ELF-1 (cell line): Measurements from ENCODE around the gene BLOC1S3.

Experiments
- DNase-seq: peaks from one replicate; pipeline ENCODE4 v3.0.0-alpha.2; 2016; ENCODE audit warnings: low read depth, low spot score

BLOC1S3 gene

GRCh38 chr19:45182758-45183157, 4.2 kb downstream of the BLOC1S3 start:
- DNase-seq = no peak

GRCh38 chr19:45184115-45184514, 5.5 kb downstream of the BLOC1S3 start:
- DNase-seq = no peak

GRCh38 chr19:45186509-45187334, 8.1 kb downstream of the BLOC1S3 start:
- DNase-seq = no peak

- DNase-seq = peak; percentile 43
Measured at GRCh38 chr19:45187421-45188100, 9.0 kb downstream of the BLOC1S3 start.

GRCh38 chr19:45189971-45190370, 11.4 kb downstream of the BLOC1S3 start:
- no peak for DNase-seq

- no peak for DNase-seq
Measured at GRCh38 chr19:45191375-45191774, 12.8 kb downstream of the BLOC1S3 start.

DNA sequence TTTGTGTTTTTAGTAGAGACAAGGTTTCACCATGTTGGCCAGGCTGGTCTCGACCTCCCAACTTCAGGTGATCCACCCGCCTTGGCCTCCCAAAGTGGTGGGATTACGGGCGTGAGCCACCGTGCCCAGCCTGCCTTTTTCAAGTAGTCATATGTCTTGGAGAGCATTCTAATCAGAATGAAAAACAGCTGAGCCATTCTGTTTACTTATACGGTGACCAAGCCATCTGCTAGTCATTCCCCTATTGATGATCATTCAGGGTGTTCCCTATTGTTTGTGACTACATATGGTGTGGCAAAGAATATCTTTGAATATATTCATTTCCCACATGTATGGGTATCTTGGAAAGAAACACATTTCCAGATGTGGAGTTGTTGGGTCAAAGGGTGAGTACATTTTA, 17.2 kb downstream of the BLOC1S3 start:
- DNase-seq = no peak

DNA sequence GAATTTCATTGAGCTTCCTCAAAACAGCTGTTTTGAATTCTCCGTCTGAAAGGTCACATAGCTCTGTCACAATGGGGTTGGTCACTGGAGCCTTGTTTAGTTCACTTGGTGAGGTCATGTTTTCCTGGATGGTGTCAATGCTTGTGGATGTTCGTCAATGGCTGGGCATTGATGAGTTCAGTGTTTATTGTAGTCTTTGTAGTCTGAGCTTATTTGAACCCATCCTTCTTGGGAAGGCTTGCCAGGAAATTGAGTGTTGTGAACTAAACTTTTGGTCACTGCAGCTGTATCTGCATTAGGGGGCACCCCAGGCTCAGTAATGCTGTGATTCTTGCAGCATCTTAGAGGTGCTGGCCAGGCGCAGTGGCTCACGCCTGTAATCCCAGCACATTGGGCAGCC, 22.0 kb downstream of the BLOC1S3 start:
- peak; percentile 57 for DNase-seq

GRCh38 chr19:45202637-45203036, 24.1 kb downstream of the BLOC1S3 start:
- DNase-seq = no peak

- no peak for DNase-seq
Measured at GRCh38 chr19:45205810-45206209, 27.2 kb downstream of the BLOC1S3 start.

- no peak for DNase-seq
Measured at GRCh38 chr19:45206328-45206727, 27.7 kb downstream of the BLOC1S3 start.

GRCh38 chr19:45211751-45212381, 33.3 kb downstream of the BLOC1S3 start:
- DNase-seq = no peak

- DNase-seq = no peak
Measured at GRCh38 chr19:45213031-45213430, 34.4 kb downstream of the BLOC1S3 start.

- no peak for DNase-seq
Measured at GRCh38 chr19:45215391-45216191, 37.0 kb downstream of the BLOC1S3 start.

DNA sequence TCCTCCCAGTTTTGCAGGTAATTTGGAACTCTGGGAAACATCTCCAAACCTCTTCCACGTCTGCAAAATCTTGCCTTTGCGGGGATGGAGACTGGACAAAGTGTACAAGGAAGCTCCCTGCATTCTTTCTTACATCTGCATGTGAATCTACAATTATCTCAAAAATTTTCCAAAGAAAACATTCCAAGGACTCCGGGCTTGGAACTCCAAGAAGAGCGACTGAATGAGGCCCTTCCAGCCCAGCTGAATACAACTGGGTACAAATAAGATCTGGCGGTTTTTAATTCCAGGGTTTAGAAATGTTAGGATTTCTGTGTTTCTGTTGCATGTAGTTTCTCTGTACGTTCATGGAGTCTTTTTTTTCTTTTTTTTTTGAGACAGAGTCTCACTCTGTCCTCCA, 38.1 kb downstream of the BLOC1S3 start:
- DNase-seq = no peak

- no peak for DNase-seq
Measured at GRCh38 chr19:45217193-45217956, 38.8 kb downstream of the BLOC1S3 start.

GRCh38 chr19:45217957-45218334, 39.4 kb downstream of the BLOC1S3 start:
- no peak for DNase-seq

- no peak for DNase-seq
Measured at GRCh38 chr19:45218426-45218825, 39.8 kb downstream of the BLOC1S3 start.

- no peak for DNase-seq
Measured at GRCh38 chr19:45218911-45219743, 40.5 kb downstream of the BLOC1S3 start.

DNA sequence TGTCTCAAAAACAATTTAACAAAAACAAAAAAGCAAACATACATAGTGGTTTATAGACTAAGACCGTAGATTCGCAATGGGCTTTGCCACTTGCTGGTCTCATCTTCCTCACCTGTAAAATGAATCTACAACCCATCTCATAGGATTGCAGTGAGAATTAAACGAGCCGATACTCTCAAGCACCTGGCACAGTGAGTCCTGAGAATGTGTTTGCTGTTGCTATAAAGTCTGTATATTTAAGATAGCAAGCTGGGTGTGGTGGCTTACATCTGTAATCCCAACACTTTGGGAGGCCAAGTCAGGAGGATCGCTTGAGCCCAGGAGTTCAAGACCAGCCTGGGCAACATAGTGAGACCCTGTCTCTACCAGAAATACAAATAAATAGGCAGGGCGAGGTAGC, 44.1 kb downstream of the BLOC1S3 start:
- no peak for DNase-seq
